GM21737 (cell line): Measurements from ENCODE around the gene PRKCE.

Source experiments
- ATAC-seq: cut with Tn5 transposase; IDR thresholded peaks from one replicate; pipeline ENCODE4 v1.9.1; 2021; ENCODE audit warnings: mild to moderate bottlenecking, moderate library complexity; ENCODE audit not compliant: unreplicated experiment

The PRKCE gene

DNA sequence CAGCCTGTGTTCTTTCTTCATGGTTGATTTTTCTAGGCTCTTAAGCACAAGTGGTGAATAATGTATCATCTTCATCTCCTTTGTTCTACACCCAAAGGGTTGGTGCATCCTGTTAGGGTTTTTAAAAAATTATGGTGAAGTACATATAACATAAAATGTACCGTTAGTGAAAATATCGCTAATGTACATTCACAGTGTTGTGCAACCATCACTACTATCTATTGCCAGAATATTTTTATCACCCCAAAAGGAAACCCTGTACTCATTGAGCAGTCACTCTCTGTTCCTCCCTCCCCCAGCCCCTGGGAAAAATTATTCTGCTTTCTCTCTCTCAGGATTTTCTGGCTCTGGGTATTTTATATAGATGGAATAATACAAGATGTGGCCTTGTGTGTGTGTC is 98.5 kb downstream of the PRKCE start:
- no peak for ATAC-seq

DNA sequence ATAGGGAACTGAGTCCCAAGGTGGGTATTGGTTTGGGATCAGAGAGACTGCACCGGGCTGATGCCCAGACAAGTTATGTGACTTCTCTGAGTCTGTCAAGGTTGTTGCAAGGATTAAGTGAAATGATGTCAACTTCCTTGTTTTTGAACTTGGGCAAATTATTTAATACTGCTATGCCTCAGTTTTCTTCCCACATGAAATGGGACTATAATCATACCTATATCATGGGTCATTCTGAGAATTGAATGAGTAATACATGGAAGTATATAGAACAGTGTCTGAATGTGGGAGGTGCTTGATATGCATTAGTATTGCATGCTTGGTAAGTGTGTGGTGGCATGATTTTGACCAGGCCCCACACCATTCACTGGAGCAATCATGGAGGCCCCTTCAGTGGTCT is 99.0 kb downstream of the PRKCE start:
- no peak for ATAC-seq

DNA sequence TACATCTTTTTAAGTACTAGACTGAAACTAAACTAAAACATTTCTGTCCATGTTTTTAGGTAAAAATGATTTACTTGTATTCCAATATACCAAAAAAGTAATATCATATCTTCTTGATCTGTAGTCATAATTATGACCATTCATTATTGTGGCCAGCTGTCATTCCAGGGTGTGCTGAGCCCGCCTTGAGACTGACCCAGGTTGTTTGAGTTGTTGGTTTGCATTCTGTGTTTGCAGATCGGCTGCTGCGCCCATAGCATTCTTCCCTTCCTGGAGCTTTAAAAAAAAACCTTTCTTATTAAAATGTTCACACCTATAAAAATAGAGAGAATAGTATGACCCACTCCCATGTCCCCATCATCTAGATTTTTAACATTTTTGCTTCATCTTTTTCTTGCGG is 101.9 kb downstream of the PRKCE start:
- no peak for ATAC-seq

DNA sequence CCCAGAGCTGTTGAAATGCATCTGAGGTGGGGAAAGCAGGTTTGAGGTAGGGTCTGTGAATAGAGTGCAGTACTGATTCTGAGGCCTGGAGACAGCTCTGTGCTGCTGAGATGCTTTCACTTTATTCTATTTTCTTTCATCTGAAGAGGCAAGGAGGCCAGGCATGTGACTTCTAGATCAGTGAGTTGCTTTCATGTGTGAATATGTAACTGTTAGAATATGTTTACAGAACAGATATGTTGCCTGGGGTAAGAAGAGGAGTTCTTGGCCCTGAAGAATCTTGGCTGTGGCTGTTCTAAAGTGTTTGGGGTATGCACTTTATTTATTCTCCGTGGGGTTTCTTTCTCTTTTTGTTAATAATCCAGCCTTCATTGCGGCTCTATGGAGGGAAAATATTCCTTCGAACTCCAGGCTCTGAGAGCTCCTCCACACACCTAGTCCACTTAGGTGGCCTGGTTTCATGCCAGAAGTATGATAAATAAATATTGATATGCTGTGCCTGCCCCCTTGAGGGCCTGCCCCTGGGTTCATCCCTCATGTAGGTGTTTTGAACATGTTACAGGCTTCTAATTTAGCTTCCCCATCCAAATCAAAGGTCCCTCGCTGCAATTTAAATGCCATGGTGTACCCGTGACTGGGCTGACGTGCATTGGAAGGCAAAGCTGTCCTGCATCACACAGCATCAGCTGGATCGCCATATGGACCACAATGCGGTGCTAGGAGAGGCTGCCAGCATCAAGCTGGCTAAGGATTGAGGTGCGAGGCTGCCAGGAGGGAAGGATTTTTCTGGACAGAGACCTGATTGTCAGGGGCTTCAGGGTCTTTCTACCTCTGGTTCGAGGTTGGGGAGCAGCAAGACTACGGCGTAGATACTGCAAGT is 102.9 kb downstream of the PRKCE start:
- ATAC-seq, result no peak

DNA sequence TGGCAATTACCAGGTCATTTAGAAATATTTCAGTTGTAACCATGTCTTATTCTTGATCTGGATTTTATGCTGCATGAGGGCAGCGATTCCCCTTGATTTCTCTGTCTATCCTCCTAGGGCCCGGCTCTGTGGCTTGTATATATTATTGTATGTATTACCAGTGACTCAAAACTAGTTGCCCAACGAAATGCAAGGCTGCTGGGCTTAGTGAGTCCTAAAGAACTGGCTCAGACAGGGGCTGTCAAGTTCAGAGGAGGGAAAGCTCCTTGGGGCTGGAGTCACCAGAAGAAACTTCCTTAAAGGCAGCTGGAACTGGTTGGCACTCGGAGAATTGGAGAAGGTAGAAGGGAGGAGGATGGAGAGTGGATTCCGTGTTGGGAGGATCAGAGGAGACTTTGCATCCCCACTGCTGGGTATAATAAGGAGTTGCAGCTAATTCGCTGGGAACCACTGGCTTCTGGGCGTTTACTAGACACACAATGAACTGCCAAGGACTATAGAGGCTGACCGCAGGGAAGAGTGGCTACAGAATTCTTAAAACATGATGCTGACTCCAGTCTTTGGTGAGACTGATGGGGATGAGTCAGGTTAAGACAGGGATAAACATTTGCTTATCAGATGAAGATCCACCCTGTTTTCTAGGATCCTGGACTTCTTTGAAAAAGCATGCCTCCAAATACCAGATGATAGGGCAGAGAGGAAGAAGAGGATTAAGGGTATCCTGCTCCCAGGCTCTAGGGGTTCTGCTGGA is 104.3 kb downstream of the PRKCE start:
- ATAC-seq, result no peak

DNA sequence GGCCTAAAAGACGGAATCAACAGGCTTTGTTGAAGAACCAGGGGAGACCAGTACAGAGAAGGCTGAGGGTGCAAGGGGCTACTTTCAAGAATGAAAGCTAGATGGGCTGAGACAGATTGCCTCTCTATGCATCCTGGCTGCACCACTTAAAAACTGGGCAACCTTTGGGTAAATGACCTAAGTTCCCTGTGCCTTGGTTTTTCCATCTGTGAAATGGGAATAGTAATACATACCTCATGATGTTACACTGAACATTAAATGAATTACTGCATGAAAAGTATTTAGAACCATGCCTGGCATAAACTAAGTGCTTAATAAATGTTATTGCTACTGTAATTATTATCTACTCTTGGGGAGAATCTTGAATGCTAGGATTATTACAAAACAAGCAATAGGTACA is 106.5 kb downstream of the PRKCE start:
- ATAC-seq, result no peak

DNA sequence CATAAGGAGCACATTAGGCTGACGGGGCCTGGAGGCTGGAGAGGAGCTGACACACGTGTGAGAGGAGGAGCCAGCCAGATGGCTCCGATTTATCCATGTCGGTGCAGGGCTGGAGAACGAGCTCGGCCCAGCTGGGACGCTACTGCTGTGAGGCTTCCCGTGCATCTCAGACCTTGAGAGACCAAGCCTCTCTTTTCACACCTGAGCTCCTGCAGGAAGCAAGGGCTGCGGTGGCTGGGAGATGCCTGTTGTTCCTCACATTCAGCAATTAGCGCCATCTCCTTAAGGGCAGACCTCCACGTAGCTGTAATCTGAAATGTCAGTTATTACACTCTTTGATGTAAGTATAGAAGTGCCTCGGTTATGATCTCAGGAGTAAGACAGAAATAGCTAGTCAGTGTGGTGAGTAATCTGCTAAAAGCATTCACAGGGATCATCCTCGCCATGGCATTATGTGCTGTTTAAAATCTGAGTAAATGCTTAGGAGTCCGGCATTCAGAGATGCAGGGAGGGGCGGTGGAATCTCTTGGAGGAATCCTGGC is 107.9 kb downstream of the PRKCE start:
- ATAC-seq, result no peak

DNA sequence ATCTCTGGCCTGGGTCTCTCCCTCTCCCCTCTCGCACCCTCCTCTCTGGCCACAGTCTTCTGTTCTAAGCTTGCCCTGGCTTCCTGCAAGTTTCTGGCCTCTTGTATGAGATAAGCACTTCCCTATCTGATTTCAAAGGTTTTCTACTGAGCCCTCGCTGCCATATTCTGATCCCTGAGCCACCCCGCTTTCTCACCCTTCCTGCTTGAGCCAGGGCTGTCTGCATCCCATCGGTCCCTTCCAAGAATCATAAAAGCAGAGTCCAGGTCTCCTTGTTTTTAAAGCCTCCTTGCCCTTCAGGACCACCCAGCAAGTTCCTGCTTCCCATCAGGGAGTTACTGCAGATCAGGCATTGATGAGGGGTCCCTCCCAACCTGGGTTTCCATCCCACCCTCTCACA is 110.2 kb downstream of the PRKCE start:
- no peak for ATAC-seq

DNA sequence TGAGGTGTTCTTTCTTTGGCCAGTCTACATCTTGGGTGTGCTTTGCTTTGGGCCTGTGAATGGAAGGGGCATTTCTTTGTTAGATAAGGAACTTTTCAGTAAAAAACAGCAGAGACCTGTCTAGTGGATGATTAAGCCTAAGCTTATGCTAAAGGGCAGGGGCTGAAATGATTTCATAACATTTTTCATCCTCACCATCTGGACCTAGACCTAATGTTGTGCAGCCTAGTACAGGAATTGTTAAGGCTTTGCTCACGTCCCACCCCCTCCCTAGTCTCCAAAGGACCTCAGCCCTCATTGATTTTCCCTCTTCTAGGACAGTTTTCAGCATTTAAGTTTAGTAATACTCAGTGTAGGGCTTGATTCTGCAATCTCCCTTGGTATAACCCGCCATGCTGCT is 111.8 kb downstream of the PRKCE start:
- ATAC-seq, result no peak

DNA sequence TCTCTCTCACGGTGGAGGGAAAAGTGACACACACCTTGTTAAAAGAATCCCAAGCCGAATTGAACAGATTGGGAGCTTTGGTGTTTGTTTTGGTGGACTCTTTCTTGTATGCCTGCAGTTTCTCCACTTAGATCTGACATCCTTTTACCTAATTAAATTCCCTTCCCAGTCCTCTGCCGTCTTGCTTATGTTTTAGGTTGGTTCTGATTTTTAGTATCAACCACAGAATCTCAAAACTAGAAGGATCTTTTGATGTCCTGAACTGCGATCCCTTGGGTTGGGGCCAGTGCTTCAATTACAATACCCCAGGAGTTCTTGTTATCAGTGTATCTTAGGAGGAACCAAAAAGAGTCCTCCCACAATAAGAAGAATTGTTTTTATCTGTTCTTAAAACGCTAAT is 112.3 kb downstream of the PRKCE start:
- ATAC-seq, result no peak

DNA sequence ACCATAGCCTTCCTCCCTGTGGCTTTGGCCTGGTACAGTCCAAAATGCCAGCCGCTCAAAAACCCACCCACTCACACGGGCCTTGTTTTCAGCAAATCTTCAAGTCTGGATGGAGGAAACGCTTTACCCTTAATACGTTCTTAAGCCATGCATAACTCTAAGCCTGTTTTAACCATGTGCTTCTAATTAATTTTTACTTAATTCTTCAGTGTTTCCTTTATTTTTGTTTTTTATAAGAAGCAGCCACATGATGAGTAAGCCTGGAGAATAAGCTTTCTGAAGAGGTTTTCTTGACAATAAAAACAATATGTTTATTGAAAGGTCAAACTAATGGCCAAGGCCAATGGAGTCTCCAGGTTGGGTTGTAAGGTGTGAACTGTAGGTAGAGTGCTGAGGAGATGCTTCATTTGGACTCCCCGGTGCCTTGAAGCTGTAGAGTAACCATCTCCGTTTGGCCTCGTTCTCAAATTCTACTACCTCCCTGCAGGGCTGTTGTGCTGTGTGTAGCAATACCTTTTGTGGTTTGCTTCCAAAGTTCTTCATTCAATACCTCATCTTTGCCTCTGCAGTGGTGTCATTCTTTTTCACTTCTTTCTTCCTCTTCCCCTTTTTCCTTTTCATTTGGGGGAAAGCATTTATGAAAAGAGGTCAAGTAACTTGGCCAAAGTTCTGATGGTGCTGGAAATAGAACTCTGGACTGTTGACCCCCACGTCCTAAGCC is 113.7 kb downstream of the PRKCE start:
- no peak for ATAC-seq

DNA sequence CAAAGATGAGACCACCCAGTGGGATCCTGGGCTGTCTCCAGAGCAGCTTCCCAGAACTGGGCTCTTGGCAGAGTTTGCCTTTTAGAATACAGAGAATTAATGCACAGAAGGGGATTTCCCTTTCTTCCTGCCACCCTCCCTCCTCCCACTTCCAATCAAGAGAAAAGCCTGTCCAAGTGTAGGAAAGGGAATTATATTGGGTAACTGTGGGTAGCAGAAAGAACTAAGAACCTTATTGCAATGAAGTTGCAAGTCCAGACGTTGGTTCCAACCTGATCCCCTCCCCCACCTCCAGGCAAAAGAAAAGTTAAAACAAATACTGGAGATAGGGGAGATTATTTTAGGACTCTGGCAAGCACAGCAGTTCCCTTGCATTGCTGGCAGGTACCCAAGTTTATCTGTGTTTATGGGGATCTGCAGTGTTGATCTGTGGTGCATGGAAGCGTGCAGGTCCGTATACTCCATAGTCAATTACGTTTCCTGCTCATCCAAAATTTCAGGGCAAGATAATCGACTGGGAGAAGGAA is 114.3 kb downstream of the PRKCE start:
- no peak for ATAC-seq

DNA sequence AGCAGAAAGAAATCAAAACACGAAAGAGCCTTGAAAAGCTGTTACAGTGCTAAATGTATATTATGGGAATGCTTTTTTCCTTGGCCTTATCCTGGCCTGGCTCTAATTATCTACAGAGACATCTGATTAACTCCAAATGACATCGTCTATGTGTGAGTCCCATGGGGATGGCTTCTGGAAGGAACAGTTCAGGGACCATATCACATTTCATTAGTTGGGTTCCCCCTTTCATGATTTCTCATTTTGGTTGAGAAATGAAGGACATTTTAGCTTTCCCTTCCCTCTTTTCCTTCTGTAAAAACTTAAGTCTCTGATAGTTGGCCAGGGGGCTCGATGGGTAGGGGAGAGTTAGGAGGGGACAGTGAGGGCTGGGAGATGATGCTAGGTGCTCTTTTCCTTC is 116.7 kb downstream of the PRKCE start:
- no peak for ATAC-seq

DNA sequence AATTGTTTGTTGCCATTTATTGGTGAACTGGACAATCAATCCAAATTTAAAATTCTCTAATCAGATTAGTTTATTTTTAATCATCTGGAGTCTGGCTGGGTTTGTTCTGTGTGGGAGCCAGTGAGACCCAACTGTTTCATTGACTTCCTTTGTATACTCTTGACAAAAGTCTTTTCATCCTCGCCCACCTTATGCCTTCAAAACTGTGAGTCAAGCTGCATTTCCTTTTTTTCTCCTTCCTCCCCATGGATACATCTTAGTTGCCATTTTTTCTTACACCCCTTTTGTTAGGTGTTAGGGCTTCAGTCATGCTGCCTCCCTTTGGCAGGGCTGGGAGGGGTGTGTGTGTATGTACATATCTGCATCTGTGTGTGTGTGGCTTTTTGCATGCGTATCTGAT is 117.6 kb downstream of the PRKCE start:
- no peak for ATAC-seq

DNA sequence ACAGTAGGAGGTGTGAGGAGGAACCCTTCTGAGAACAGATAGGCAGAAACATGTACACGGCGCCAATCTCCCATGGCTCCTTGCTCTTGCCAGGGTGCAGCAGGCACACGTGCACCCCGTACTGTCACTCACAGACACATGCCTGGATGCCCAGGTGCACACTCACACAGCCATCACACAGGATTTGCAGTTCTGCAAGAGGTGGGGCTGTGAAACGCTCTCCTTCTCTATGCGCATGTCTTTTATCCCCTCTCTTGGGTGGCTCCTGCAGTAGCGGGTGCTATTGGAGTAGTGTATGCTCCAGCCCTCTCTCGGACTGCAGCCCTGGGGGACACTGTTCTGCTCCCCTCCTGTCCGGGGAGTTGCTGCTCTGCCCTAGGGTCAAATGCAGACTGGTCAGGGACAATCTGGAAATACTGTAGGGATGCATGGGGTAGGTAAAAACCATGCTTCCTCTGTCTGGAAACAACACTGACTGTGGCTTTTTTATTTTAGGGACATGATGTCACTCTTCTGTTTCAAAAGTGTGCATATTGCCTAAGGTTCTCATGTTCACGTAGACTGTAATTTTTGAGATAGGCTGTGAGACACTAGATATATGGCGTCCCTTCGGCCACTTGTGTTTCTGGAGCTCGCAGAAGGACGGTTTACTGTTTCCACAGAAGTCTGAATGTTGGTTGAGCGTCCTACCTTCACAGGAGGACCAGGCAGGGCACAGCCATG is 118.5 kb downstream of the PRKCE start:
- no peak for ATAC-seq

DNA sequence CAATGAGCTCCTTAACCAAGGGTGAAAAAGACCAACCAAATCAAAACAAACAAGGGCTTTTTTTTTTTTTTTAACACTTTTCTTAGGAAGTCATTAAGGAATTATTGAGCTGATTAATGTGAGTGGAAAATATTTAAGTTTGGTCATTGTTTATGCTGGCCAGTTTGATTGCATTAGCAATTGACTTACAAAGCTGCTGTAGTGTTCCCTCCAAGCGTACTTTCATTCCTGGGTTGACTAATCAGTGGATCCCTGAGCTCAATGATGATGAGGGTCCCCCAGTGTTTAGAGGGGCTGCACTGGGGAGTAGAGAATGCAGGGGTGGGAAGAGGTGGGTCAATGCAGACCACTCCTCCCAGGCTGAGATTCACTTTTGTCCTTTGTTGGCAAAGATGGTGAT is 119.3 kb downstream of the PRKCE start:
- ATAC-seq, result no peak

DNA sequence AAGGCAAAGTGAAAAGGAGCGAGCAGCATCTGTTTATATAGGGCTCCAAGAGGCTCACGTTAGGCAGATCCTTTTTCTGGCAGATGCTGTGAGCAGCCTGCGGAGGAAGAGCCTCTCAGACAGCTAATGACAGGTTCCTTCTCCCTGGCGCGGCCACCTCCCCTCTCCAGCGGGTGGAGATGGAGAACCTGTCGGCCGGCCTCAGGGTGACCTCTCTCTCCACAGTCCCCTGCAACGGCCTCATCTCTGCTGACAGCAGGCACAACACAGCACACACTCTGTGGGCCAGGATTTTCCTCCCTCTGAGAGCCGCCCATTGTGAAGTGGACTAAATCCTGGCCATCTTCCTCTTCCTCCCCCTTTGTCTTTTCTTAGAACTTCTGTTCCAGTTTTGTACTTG is 119.8 kb downstream of the PRKCE start:
- ATAC-seq, result no peak

DNA sequence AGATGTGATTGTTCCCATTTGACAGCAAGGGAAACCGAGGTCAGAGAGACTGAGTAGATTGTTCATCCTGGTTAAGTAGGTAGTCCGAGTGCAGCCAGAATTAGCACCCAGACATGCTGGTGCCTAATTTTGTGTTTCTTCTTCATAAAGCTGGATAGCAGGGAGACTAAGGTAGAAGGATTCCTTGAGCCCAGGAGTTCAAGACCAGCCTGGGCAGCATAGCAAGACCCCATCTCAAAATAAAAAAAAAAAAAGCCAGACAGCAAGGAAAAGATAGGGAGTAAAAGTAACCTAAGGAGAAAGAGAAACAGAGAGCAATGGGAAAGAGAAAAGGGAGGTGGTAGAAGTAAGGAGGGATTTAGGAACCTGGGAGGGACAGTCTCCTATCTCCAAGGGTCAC is 120.6 kb downstream of the PRKCE start:
- ATAC-seq, result no peak

DNA sequence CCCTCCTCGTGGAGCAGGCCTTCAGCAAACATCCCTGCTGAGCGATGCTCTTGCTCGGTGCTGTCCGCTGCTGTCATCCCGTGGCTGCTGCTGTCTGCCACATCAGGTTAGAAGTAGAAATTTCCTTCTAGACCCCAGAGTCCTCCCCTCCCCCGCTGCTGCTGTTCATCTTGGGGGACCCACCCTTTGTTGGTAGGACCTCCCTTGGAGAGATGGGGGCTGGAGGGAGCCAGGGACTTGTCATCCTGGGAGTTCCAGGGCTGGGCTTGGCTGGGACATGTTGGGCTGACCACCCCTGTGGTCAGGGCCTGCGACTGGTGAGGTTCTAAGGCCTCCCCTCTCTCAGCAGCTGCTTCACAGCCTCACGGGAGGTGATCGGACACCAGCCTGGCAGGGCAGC is 122.4 kb downstream of the PRKCE start:
- no peak for ATAC-seq

DNA sequence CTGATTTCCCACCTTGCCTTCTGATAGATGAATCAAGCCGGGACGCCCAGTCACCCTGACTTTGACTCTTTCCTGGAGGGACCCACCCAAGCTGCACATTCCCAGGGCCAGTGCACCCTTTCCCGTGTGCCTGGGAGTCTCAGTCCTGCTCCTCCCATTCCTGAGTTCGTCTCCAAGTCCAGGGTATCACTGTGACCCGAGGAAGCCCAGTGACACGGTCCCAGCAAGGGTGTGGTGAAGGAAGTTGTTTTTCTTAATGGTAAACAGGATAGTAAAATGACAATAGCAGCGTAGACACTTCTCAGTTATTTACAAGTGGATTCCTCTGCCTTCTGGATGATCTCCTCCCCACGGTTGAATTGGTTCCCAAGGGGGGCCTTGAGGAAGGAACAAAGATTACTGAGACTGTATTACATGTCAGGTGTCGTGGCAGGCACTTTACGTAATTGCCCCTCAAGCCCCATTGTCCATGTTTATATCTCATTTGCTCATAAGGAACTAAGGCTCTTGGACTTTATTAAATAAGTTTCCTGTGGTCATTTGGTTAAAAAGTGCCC is 123.3 kb downstream of the PRKCE start:
- ATAC-seq, result no peak
